Measurements from ENCODE around the gene ZCCHC7.

Gene ZCCHC7

DNA sequence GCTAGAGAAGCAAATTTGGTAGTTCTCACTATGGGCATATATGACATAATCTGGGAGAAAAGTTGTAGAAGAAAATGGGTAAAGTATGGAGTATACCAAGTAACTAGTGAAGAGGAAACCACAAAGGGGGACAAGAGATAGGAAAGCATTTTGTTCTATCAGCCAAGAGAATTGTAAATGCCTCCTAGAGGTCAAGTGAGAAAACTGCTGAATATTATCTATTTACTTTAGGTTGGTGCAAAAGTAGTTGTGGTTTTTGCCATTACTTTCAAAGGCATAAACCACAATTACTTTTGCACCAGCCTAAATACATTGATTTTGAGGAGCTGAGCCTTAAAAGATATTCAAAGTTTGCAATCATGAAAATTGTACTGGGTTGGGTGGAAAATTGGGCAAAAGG, 175.4 kb downstream of the ZCCHC7 start:
- DNase-seq (ENCODE audit: low spot score): peak; percentile 75

DNA sequence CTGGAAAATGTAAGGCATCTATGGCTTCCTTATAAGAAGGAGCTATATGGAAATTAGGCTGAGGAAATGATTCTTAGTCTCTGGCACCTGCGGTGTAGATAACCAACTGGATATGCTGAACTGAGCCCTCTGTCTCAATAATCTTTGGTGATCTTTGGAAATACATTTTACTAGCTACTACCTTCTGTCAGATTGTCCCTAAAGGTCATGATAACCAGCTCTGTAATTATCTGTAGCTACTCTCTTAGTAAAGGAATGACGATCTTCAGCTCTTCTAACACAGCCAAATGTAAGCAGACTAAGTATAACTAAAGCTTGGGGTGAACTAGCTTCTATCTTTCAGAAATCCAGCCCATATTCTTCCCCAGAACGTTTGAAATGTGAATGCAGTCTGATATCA, 177.2 kb downstream of the ZCCHC7 start:
- peak; percentile 48 for DNase-seq (ENCODE audit: low spot score)

DNA sequence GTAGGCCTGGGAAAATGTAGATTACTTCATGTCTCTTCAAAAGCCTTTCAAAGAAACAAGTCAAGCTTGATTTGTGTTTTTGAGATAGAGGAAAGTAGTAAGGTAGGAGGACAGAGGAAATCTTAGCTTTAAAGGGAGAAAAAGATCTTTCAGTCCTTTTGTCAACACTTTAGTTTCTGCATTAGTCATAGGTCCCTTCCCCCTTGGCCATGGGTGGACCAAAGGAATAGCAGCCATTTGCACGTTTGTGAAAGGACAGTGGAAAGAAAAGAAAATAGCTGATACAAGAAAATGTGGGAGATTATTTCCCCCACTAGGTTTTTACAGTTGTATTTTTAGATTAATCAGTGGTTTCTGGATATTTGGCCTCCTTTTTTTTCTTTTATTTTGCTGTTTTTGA, 180.2 kb downstream of the ZCCHC7 start:
- peak; percentile 30 for DNase-seq (ENCODE audit: low spot score)

DNA sequence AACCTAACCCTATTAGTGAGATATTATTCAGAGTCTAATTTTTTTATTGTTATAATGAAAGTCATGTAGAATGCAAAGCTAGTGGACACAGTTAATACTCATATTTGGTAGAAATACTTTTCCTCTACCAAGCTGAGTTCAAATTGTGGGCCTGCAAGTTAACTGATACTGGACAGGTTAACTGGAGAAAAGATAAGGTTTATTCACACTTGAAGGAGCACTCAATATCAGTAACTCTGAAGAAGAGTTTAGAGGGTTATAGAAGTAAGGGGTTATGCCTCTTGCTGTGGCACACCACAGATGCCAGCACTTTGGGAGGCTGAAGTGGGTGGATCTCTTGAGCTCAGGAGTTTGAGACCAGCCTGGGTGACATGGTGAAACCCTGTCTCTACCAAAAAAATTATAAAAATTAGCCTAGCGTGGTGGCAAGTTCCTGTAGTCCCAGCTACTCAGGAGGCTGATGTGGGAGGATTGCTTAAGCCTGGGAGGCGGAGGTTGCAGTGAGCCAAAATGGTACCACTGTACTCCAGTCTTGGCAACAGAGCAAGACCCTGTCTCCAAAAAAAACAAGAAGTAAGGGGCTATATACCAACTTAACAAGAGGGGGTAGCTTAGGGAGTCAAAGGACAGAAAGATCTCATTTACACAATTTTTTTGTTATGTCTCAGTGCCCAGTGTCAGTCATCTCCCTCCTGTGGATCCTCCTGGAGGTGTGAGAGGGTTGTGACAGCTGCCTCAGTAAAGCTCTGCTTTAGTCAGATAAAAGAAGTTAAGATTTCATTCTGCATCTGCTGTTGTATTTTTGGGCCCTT, 180.9 kb downstream of the ZCCHC7 start:
- peak; percentile 85 for DNase-seq (ENCODE audit: low spot score)

DNA sequence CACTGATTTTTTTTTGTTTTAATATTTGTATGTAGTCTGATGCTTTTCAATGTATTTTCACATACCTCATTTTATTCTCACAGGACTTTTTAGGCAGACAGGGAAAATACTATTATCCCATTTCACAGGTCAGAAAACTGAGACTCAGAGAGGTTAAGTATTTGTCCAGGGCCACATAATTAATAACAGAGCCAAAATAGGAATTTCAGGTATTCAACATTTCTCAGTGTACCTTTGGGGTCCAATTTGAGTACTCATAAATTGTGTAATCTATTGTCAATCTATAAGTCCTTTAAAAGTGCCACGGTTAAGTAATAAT, 181.4 kb downstream of the ZCCHC7 start:
- no peak for DNase-seq (ENCODE audit: low spot score)

DNA sequence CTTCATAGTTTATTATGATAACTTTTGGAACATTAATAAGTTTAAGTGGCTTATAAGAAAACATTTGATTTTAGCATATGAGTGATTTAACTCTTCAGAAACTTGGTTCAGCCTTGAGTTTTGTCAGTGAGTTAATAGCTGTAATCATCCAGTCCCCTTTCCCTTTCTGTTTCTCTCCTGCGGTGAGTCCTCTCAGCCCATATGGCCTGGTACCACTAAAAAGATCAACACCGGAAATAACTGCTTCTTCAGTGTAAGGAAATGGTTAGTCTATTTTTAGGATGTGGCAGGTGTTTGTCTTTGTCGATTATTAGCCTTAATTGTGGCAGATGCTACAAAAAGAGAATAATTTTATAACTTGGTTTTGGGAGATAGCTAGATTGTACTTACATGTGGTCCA, 181.9 kb downstream of the ZCCHC7 start:
- peak; percentile 95 for DNase-seq (ENCODE audit: low spot score)

DNA sequence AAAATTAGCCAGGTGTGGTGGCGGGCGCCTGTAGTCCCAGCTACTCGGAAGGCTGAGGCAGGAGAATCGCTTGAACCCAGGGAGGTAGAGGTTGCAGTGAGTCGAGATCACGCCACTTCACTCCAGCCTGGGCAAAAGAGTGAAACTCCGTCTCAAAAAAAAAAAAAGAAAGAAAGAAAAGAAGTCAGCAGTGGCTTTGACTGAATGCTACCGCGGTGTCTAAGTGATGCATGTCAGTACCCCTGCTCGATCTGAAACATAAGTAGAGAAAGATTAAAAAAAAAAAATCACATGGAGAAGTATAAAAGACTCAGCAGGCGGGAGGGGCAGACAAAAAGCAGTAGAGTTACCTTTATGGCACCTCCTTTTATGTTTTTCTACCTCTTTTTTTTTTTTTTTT, 182.9 kb downstream of the ZCCHC7 start:
- peak; percentile 30 for DNase-seq (ENCODE audit: low spot score)

DNA sequence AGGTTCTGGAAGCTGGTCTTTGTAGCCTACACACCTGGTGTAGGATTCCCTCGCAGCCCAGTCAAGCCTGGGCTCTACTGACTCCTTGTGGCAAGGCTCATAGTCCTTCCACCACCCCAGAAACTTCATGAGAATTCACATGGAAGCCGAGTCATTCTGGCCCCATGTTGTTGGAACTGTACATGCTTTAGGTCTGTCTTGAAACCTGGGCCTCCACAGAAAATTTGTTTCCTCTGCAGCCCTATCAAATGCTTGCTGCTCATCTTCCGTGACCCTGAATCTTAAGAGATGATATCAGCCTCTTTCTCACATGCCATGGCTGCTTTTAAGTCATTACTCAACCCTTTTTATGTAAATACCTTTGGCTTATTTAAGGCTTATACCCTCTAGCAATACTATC, 188.8 kb downstream of the ZCCHC7 start:
- DNase-seq (ENCODE audit: low spot score): peak; percentile 58

DNA sequence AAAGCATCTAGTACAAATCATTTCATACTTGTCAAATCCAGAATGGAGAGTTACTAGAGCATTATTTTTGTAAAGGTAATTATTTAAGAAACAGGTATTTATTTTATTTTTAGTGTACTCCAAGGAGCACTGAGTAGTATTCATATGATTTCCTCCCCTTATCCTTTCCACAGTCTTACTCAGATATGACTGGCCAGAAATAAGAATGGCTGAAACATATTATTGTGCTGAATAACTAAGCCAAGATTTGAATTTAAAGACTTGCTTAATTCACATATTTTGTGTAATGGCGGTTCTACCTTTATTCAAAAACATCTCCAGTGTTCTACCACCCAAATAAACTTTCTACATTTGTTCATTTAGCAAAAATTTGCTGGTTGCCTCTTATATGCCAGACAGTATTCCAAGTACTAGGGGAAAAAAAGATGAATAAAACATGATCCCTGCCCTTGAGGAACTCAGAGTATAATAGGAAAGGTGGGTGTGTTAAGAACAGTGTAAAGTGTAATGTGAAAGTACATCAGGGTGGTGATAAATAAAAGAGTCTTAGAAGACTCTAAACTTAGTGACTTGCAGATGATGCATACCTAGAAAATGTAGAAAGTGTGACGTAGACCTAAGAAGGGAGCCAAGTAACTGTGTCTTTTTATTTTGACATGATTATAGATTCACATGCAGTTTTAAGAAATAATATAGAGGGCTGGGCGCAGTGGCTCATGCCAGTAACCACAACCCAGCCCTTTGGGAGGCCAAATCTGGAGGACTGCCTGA, 191.7 kb downstream of the ZCCHC7 start:
- DNase-seq (ENCODE audit: low spot score): no peak

DNA sequence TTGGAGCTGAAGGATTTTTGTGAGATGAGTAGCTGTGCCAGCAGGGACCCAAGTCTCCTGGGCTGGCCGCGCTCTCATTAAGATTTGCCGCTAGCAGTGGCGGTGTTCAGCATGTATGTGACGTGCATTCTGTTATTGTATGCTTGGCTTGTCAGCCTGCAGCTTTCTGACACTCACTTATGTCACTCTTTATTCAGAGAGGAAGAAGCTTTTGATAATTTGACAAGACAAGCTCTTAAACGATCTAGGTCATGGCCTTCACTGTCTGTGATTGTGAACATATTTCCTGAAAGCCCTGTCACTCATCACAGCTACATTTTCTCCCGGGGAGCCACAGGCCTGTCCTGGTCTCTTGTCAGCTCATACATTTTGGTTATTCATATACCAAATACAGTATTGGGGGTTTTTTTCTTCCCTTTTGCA, 203.9 kb downstream of the ZCCHC7 start:
- DNase-seq (ENCODE audit: low spot score): peak; percentile 96

DNA sequence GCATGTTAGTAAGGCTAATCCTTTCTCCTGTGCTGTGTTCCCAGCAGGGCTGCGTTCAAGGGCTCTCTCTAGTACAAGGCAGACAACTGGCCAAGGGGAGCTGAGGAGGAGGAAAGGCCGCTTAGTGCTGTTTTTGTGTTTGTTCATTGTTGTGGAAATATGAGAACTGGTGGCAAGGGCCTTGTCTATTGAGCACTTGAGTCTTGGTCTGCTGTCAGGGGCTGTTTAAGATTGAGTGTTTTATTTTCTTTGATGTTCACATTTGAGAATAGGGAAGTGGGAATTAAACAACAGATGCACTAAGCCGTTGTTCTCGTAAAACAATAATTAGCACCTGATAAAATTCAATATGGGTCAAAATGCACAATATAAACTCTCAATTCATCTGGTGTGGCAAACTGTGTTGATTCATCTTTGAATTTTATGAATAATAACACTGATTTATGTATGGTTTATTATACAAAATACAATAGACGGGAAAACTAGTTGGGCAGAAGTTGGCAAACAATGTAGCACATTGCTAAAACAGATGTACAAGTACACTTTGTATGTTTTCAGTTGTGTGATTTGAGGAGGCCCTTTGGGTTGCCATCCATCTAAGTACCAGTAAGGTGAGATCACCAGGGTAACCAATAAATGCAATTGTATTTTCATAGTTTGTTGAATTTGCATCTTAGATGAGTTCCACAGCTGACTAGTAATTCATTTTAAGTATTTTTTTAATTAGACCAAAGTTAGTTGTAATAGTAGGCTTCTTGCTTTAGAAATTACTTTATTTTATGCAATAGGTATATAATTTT, 204.5 kb downstream of the ZCCHC7 start:
- peak; percentile 89 for DNase-seq (ENCODE audit: low spot score)

DNA sequence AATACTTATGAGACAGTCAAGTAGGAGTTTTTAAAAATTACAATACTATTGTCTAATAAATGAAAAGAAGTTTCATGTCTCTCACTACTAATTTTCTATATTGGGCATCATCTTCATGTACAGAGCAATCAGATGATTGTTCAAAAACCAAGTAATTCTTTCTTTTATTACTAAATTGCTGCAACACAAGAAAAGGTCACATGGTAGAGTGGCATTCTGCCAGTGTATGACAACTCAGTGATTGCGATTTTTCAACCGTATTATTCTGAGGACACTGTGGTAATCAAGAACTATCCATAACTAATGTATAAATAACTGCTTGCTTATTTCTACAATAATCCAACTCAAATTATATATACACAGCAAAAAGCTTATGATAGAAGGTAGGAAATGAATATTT, 205.4 kb downstream of the ZCCHC7 start:
- peak; percentile 79 for DNase-seq (ENCODE audit: low spot score)

DNA sequence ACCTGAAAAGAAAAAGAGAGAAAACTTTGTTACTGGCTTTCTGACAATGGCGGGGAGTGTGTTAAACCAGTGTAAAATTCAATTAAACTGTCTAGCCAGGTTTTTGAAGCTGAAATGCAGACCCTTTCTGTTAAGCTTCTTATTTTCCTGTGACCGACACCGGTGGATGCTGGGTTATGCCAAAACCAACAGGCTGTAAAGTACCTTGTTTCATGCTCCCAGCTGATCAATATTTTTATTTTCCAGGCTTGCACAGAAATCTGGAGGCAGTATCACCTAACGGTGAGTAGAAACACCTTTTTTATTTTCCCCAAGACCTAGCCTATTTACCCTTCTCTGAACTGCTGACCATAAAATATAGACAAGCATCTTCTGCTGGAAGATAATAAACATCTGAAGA, 207.2 kb downstream of the ZCCHC7 start:
- peak; percentile 59 for DNase-seq (ENCODE audit: low spot score)

DNA sequence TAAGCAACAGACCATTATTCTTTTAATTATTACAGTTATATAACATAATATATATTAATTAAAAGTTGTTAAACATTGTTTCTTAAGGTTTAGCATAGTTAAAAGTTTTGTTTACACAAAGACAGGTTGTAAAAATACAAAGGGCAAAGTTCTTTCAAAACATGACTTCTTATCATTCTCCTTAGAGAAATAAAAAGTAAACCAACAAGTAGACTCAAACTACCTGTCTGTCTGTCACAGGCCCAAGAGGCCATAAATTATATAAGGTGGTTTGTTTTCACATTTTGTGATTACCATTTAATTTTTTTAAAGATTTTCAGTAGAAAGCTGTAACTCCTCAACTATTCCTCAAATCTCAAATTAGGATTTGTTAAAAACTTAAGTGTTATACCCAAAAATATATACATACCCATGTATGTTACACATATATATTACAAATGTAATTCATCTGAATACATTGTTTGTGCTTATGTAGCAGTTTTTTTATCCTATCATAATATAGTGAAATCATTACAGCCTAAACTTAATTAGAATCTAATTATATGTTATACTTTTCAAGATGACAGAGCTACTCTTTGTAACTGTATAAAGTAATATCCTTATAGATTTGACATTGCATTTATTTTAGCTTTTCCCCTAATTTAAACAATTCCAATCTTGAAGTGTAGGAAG, 208.3 kb downstream of the ZCCHC7 start:
- peak; percentile 38 for DNase-seq (ENCODE audit: low spot score)

DNA sequence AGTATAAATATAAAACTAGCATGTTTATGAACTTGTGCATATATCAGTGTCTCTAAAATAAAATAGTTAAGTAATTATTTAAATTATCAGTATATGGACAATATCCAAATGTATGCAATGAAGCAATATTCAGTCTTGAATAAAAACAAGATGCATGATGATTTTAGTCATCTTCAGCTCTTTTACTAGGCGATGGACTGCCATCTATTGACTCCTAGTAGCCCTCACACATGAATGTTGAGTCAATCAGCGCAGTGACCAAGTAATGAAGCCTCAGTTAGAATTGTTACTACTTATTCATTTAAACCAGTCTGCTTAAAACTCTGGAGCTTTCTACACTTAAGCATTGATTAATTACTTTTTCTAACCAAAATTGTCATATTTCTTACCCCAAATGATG, 209.2 kb downstream of the ZCCHC7 start:
- peak; percentile 90 for DNase-seq (ENCODE audit: low spot score)

DNA sequence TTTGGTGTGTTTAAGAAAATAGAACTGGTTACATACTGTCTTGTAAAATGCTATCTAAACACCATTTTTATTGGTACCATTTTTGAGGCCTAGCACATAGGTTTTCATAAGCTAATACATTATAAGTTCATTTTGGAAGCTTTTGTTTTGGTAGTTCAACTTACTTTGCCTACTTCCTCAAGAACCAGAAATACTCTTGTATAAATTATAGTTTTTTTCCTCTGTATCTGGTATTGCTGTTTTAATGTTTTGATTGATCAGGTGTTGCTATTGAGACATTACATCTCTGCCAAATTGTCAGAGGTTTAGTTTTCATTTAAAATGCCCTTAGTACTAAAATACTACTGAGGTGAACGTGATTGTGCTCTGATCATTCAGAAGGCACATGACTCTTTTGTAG, 211.5 kb downstream of the ZCCHC7 start:
- DNase-seq (ENCODE audit: low spot score): peak; percentile 50

DNA sequence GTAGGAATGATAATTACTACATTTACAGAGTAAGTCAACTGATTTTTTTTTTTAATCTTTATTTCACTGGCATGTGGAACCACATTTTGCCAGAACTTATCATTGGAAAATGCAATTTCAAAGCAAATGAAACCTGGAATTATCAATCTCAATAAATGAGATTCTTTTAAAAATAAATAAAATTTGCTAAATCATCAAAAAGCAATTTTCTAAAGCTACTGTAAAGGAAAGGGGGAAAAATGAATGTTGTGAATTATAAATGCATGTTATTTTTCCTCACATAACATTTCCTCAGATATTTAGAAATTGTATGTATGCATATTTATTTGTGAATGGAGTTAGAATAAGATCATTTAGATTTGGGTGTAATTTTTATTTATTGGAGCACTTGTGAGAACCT, 212.2 kb downstream of the ZCCHC7 start:
- no peak for DNase-seq (ENCODE audit: low spot score)

DNA sequence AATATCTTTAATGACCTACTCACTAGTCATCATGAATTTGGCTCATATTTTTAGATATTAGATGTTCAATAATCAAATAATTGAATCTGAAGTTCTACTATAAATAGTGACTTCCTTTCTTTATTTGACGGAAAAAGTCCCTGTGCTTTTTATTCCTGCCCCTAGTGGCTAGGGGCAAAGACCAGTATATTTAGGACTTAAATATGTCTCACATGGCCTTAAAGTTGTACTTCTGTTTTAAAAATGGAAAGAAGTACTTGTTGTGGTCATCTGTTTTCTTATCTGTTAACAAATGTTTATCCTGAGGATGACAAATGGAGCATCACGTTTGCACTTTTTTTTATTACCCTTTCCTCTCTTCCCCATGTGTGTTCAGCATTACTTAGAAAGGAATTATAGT, 212.9 kb downstream of the ZCCHC7 start:
- peak; percentile 69 for DNase-seq (ENCODE audit: low spot score)

DNA sequence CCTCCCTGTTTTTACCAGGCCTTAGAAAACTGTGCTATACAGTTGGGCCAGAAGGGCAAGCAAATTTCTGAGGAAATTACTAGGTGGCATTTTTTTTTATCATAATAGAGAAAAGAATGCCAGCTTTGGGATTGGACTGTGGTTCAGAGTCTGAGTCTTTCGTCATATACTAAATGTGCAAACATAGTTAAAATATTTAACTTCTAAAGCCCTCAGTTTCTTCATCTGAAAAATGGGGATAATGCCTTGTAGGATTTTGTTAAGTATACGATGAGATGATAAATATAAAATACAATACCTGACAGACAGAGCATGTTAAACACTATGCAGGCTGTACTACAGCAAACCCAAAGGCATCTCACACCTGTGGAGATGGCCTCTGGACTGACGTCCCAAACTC, 214.9 kb downstream of the ZCCHC7 start:
- DNase-seq (ENCODE audit: low spot score): no peak

DNA sequence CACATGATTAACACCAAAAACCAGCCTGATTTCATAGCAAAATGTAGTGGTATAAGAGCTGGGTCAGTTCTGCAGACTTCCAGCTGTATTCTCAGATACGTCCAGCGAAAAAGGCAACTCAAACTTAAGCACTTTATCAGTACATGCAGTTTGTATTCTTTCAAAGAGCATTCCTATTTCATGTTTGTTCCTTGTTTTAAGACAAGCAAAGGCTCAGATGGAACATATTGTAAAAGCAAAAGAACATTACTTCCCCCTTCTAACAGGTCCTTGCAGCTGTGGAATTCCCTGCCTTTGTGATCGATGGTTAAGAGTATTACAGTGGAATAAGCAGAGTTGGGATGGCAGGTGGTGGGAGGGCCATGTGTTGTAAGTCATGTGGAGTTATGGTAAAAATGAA, 215.8 kb downstream of the ZCCHC7 start:
- peak; percentile 42 for DNase-seq (ENCODE audit: low spot score)

DNA sequence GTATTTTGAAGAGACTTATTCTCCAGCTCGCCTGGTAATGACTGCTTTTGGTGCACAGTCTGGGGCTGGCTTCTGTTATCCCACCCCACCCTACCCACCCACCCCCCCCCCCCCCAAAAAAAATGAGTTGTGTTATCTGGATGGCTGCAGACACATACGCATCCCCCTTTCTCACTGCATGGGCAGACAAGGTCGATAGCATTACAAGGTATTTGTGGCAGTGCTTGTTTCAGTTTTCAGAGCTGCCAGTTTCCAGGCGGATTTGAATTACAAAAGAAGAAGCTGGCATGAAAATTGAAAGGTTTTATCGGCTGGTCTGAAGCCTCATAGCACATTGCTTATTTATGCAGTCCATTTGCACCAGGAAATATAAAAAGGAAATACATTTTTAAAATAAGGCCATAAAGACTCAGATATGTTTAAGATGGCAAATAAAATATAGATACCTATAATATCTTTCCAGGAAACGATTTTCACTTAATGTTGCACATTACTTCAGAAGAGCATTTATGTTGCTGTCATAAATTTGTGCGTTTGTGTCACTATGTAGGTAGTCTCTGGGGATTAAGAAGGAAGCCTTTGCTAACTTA, 217.0 kb downstream of the ZCCHC7 start:
- peak; percentile 70 for DNase-seq (ENCODE audit: low spot score)

DNA sequence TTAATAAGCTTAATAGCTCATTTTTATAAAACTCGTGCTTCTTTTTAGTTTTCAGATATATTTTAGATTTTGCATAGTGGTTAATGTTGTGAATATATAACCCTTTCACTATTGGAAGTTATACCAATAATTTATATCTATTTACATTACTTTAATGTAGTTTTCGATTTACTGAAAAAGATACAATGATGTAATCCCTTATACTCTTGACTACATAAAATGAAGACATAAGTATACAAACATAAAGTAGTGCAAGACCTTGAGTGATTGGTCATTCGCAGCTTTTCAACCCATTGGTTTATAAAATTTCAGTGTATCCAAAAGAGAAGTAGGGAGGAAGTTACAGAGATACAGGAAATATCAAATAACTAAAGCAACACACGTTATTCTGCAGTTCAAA, 217.8 kb downstream of the ZCCHC7 start:
- DNase-seq (ENCODE audit: low spot score): no peak
